ENCODE results near the gene ANGPTL1. TPM values are rescaled to one million over a fixed set of nuclear protein-coding genes. Genes with fewer than 3 reads are reported as not detected.

ANGPTL1 gene
- total RNA-seq, 6 experiments from 2014 or later: 1.2 to 10.0 (median 3.8) TPM

- intact Hi-C loops (cut with DNase I): no loop called here
- Histone ChIP-seq H3K27ac (no peak overlapping the region), H3K27me3 (no peaks in the 10 kb centered on the region), H3K9me3 (no peaks in the 10 kb centered on the region), H3K4me1 (no peaks in the 10 kb centered on the region), H3K4me3 (no peak overlapping the region), H3K36me3 (peaks cover 0 to 3% (median 0%) of the 10 kb centered on the region in 4 donors)
- TF ChIP-seq CTCF (IDR thresholded peaks at IDR 0.05): no peak
- TF ChIP-seq POLR2A (IDR thresholded peaks at IDR 0.05): no peak
- DNase-seq (no peak), ATAC-seq (peak in 1 of 4 donors; percentile 36)
- WGBS (ENCODE audit: insufficient coverage, low coverage, low lambda C conversion rate, missing lambda C conversion rate): 47% methylated on average over 3 of the region's 3 CpGs
Measured at GRCh38 chr1:178802873-178803272, 68.0 kb downstream of the ANGPTL1 start.

Other genes with a start within 250 kb of the ANGPTL1 start
- 10 to 100 TPM; 21.0 to 38.3 (median 28.4) TPM for gene RALGPS2, start 145.8 kb downstream of the ANGPTL1 start, total RNA-seq
- 10 to 100 TPM; 14.7 to 19.6 (median 17.1) TPM for gene FAM20B, start 154.8 kb upstream of the ANGPTL1 start, total RNA-seq
- 10 to 100 TPM in 4 of 6 experiments, 1 to 10 TPM in 2; 4.7 to 52.8 (median 13.1) TPM for gene TOR3A, start 211.0 kb upstream of the ANGPTL1 start, total RNA-seq